ENCODE data around the gene ZNF761.
"Not testable (repeated sequence)": the region's sequence is repeated elsewhere in the genome, so short reads cannot be mapped to it uniquely, and the experiment has no call there.

ZNF761 gene

GRCh38 chr19:53409505-53410204 is 22.1 kb upstream of the ZNF761 start:
- H3K4me3 ChIP-seq (ENCODE audit: low read depth, low read length, poor library complexity, severe bottlenecking) = no peak overlapping the region
- no peaks in the 10 kb centered on the region for H3F3A ChIP-seq (ENCODE audit: insufficient read depth, low read length)
- H3K9me3 ChIP-seq (ENCODE audit: low read length) = peaks cover 36% of the 10 kb centered on the region
- H3K9ac ChIP-seq (ENCODE audit: low read length) = no peak overlapping the region
- H3K4me1 ChIP-seq (ENCODE audit: insufficient read depth, low read length, severe bottlenecking) = no peaks in the 10 kb centered on the region
- no peaks in the 10 kb centered on the region for H3K79me2 ChIP-seq (ENCODE audit: insufficient read depth, low read length)
- no peaks in the 10 kb centered on the region for H4K20me1 ChIP-seq (ENCODE audit: insufficient read depth, low read length)
- no peaks in the 10 kb centered on the region for H3K27me3 ChIP-seq (ENCODE audit: insufficient read depth, low read length)
- TF ChIP-seq EZH2 (IDR thresholded peaks at IDR 0.05; ENCODE audit: borderline replicate concordance, low read length) = no peak
- TF ChIP-seq CTCF (IDR thresholded peaks at IDR 0.05; ENCODE audit: low read length) = no peak
- no peak overlapping the region for H3K4me2 ChIP-seq (ENCODE audit: low read length)
- no peak overlapping the region for H3K27ac ChIP-seq (ENCODE audit: low read depth, low read length, poor library complexity, severe bottlenecking)
- peaks cover 45% of the 10 kb centered on the region for H3K36me3 ChIP-seq (ENCODE audit: insufficient read depth, low read length)
- H2AFZ ChIP-seq (ENCODE audit: low read length) = no peak overlapping the region
- H3K9me2 ChIP-seq (ENCODE audit: low read depth, low read length) = no peaks in the 10 kb centered on the region

GRCh38 chr19:53420520-53421315 is 11.1 kb upstream of the ZNF761 start:
- H3K79me2 ChIP-seq (ENCODE audit: insufficient read depth, low read length); H3K27ac ChIP-seq (ENCODE audit: low read depth, low read length, poor library complexity, severe bottlenecking); H3K9me2 ChIP-seq (ENCODE audit: low read depth, low read length); H3K4me2 ChIP-seq (ENCODE audit: low read length); H4K20me1 ChIP-seq (ENCODE audit: insufficient read depth, low read length); H3K27me3 ChIP-seq (ENCODE audit: insufficient read depth, low read length); H3K4me1 ChIP-seq (ENCODE audit: insufficient read depth, low read length, severe bottlenecking); H3K9me3 ChIP-seq (ENCODE audit: low read length); H3K4me3 ChIP-seq (ENCODE audit: low read depth, low read length, poor library complexity, severe bottlenecking); H2AFZ ChIP-seq (ENCODE audit: low read length); H3K9ac ChIP-seq (ENCODE audit: low read length); H3F3A ChIP-seq (ENCODE audit: insufficient read depth, low read length); H3K36me3 ChIP-seq (ENCODE audit: insufficient read depth, low read length): not testable (repeated sequence)

GRCh38 chr19:53422551-53422950 is 9.2 kb upstream of the ZNF761 start:
- Histone ChIP-seq H3K9ac (ENCODE audit: low read length) (no peak overlapping the region), H3F3A (ENCODE audit: insufficient read depth, low read length) (no peaks in the 10 kb centered on the region), H3K4me2 (ENCODE audit: low read length) (no peak overlapping the region), H2AFZ (ENCODE audit: low read length) (no peak overlapping the region), H3K4me3 (ENCODE audit: low read depth, low read length, poor library complexity, severe bottlenecking) (no peak overlapping the region), H4K20me1 (ENCODE audit: insufficient read depth, low read length) (no peaks in the 10 kb centered on the region), H3K27ac (ENCODE audit: low read depth, low read length, poor library complexity, severe bottlenecking) (no peak overlapping the region), H3K4me1 (ENCODE audit: insufficient read depth, low read length, severe bottlenecking) (no peaks in the 10 kb centered on the region), H3K36me3 (ENCODE audit: insufficient read depth, low read length) (no peaks in the 10 kb centered on the region), H3K79me2 (ENCODE audit: insufficient read depth, low read length) (no peaks in the 10 kb centered on the region), H3K9me2 (ENCODE audit: low read depth, low read length) (no peaks in the 10 kb centered on the region), H3K9me3 (ENCODE audit: low read length) (no peaks in the 10 kb centered on the region), H3K27me3 (ENCODE audit: insufficient read depth, low read length) (no peaks in the 10 kb centered on the region)
- no peak for TF ChIP-seq EZH2 (IDR thresholded peaks at IDR 0.05; ENCODE audit: borderline replicate concordance, low read length)
- TF ChIP-seq CTCF (IDR thresholded peaks at IDR 0.05; ENCODE audit: low read length) = no peak

- not testable (repeated sequence) for H3K4me2 ChIP-seq (ENCODE audit: low read length); H3K9ac ChIP-seq (ENCODE audit: low read length); H3K27me3 ChIP-seq (ENCODE audit: insufficient read depth, low read length); H3K4me3 ChIP-seq (ENCODE audit: low read depth, low read length, poor library complexity, severe bottlenecking); H3K36me3 ChIP-seq (ENCODE audit: insufficient read depth, low read length); H2AFZ ChIP-seq (ENCODE audit: low read length); H3K79me2 ChIP-seq (ENCODE audit: insufficient read depth, low read length); H3K27ac ChIP-seq (ENCODE audit: low read depth, low read length, poor library complexity, severe bottlenecking); H4K20me1 ChIP-seq (ENCODE audit: insufficient read depth, low read length); H3F3A ChIP-seq (ENCODE audit: insufficient read depth, low read length); H3K9me3 ChIP-seq (ENCODE audit: low read length); H3K9me2 ChIP-seq (ENCODE audit: low read depth, low read length); H3K4me1 ChIP-seq (ENCODE audit: insufficient read depth, low read length, severe bottlenecking)
These were observed 8.7 kb upstream of the ZNF761 start for GRCh38 chr19:53423074-53423473.
